Osteoblast (primary cell): Measurements from ENCODE around the gene GFOD1. TPM values are rescaled to one million over a fixed set of nuclear protein-coding genes. Genes with fewer than 3 reads are reported as not detected.

Experiments
- DNase-seq: peaks from one replicate; pipeline ENCODE4 v3.0.0; 2011; ENCODE audit warnings: low spot score, mixed read lengths; ENCODE audit not compliant: insufficient read length; ENCODE audit errors: missing footprints
- H2AFZ ChIP-seq: 2 replicates; pipeline ENCODE4 v1.6.0; 2011; ENCODE audit warnings: mild to moderate bottlenecking, low read length
- H3K27ac ChIP-seq: 2 replicates; pipeline ENCODE4 v1.5.1; 2011; ENCODE audit warnings: mild to moderate bottlenecking, low read depth, low read length, moderate library complexity
- H3K27me3 ChIP-seq: 2 replicates; pipeline ENCODE4 v1.6.0; 2012; ENCODE audit warnings: mild to moderate bottlenecking, control low read depth, inconsistent platforms, low read length, moderate library complexity; ENCODE audit not compliant: insufficient read depth
- H3K36me3 ChIP-seq: 2 replicates; pipeline ENCODE4 v1.5.1; 2011; ENCODE audit warnings: mild to moderate bottlenecking, low read length, control low read depth, moderate library complexity; ENCODE audit not compliant: insufficient read depth
- H3K4me1 ChIP-seq: 2 replicates; pipeline ENCODE4 v1.5.1; 2011; ENCODE audit warnings: mild to moderate bottlenecking, low read length, control low read depth, moderate library complexity; ENCODE audit not compliant: insufficient read depth
- H3K4me2 ChIP-seq: 2 replicates; pipeline ENCODE4 v1.6.0; 2011; ENCODE audit warnings: mild to moderate bottlenecking, low read length; ENCODE audit not compliant: insufficient read depth
- H3K4me3 ChIP-seq: fragments of 200-600 bp; sonication (generic); 3 replicates; pipeline ENCODE4 v1.5.1; 2012; ENCODE audit warnings: mild to moderate bottlenecking, low read length, inconsistent platforms; ENCODE audit not compliant: insufficient read depth
- H3K79me2 ChIP-seq: 2 replicates; pipeline ENCODE4 v1.6.0; 2012; ENCODE audit warnings: mild to moderate bottlenecking, low read length, control low read depth, inconsistent platforms; ENCODE audit not compliant: insufficient read depth
- H3K9me3 ChIP-seq: 2 replicates; pipeline ENCODE4 v1.5.1; 2011; ENCODE audit warnings: low read depth, low read length, control low read depth
- H4K20me1 ChIP-seq: 2 replicates; pipeline ENCODE4 v1.6.0; 2012; ENCODE audit warnings: mild to moderate bottlenecking, low read length, control low read depth; ENCODE audit not compliant: insufficient read depth
- total RNA-seq: library from RNA; depleted of rRNA; stranded (reverse); fragments of >200 nt; gene quantifications from 2 replicates; pipeline ENCODE4 v1.2.3, GENCODE V29; 2012
- TF ChIP-seq, protein P1 (sequence below): IDR thresholded peaks from 2 replicates; pipeline ENCODE4 v1.5.1; 2011; ENCODE audit warnings: mild to moderate bottlenecking, low read depth, low read length, moderate library complexity; ENCODE audit errors: extremely low read depth

GFOD1 gene
- total RNA-seq, 1 donor, result 3.6 TPM

DNA sequence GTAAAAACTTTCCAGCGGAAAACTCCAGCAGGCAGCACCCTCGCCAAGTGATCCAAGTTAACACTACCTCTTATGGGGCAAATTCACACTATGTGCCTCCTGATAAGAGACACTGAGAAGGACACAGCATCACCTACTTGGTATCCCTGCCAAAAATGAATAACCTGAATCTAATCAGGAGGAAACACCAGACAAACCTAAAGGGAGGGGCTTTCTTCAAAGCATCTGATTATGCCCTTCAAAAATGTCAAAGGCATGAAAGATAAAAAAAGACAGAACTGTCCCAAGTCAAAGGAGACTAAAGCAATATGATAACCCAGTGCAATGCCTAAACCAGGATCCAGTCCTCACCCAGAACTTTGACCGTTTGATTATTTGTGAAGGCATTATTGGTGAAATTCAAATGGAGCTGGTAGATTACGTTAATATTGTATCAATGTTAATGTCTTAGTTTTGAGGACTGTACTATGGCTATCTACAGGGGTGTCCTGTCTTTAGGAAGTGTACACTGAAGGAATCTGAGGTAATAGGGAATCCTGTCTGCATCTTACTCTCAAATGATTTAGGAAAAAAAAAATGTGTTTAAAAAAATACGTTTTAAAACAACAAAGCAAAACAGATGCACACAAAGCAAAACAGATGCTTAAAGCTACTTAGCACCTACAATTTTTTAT lies 167.4 kb downstream of the GFOD1 start:
- TF ChIP-seq, protein P1, sequence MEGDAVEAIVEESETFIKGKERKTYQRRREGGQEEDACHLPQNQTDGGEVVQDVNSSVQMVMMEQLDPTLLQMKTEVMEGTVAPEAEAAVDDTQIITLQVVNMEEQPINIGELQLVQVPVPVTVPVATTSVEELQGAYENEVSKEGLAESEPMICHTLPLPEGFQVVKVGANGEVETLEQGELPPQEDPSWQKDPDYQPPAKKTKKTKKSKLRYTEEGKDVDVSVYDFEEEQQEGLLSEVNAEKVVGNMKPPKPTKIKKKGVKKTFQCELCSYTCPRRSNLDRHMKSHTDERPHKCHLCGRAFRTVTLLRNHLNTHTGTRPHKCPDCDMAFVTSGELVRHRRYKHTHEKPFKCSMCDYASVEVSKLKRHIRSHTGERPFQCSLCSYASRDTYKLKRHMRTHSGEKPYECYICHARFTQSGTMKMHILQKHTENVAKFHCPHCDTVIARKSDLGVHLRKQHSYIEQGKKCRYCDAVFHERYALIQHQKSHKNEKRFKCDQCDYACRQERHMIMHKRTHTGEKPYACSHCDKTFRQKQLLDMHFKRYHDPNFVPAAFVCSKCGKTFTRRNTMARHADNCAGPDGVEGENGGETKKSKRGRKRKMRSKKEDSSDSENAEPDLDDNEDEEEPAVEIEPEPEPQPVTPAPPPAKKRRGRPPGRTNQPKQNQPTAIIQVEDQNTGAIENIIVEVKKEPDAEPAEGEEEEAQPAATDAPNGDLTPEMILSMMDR, result no peak
- Histone ChIP-seq H4K20me1 (no peaks in the 10 kb centered on the region), H3K79me2 (no peaks in the 10 kb centered on the region), H3K4me3 (no peak overlapping the region), H2AFZ (no peak overlapping the region), H3K36me3 (peaks cover 80% of the 10 kb centered on the region), H3K4me2 (no peak overlapping the region), H3K4me1 (no peaks in the 10 kb centered on the region), H3K9me3 (no peaks in the 10 kb centered on the region), H3K27me3 (no peaks in the 10 kb centered on the region), H3K27ac (no peak overlapping the region)
- no peak for DNase-seq

DNA sequence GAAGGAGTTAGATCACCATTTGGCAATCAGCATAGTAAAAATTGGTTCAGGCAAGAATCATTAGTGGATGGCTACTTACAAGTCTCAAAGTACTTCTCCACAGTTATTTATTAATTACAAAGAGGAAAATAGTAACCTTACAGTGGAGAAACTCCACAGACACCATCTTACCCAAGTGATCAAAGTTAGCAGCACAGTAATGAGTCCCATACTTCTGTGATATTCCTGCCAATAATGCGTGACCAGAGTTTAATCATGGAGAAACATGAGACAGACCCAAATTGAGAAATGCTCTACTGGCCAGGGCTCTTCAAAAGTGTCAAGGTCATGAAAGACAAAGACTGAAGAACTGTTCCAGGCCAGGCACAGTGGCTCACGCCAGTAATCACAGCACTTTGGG lies 168.6 kb downstream of the GFOD1 start:
- H3K27ac ChIP-seq, result no peak overlapping the region
- H3K4me1 ChIP-seq, result no peaks in the 10 kb centered on the region
- H3K79me2 ChIP-seq, result no peaks in the 10 kb centered on the region
- DNase-seq, result no peak
- no peaks in the 10 kb centered on the region for H3K27me3 ChIP-seq
- H2AFZ ChIP-seq, result no peak overlapping the region
- H3K4me2 ChIP-seq, result no peak overlapping the region
- H4K20me1 ChIP-seq, result no peaks in the 10 kb centered on the region
- H3K36me3 ChIP-seq, result peaks cover 85% of the 10 kb centered on the region
- TF ChIP-seq, protein P1, result no peak
- H3K4me3 ChIP-seq, result no peak overlapping the region
- H3K9me3 ChIP-seq, result no peaks in the 10 kb centered on the region

DNA sequence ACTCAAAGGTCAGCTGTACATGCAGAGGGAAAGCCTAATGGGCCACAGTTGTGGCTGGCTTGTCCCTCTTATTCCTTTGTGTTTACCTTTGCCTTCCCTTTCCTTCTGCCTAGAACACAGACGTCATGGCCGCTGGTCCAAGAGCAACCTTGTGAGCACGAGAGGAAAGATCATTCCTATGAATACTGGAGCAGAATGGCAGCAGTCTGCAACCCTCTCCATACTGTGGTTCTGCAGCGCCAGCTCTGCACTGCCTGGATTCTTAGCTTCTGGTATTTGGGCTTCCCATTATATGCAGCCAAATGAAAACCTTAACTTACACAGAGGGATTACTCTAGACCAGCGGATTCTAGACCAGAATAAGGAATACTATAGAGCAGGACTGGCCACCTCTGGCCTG lies 171.5 kb downstream of the GFOD1 start:
- peaks cover 66% of the 10 kb centered on the region for H3K36me3 ChIP-seq
- H3K27ac ChIP-seq, result no peak overlapping the region
- no peaks in the 10 kb centered on the region for H3K9me3 ChIP-seq
- no peak overlapping the region for H3K4me2 ChIP-seq
- H3K79me2 ChIP-seq, result no peaks in the 10 kb centered on the region
- H3K4me1 ChIP-seq, result no peaks in the 10 kb centered on the region
- H4K20me1 ChIP-seq, result no peaks in the 10 kb centered on the region
- DNase-seq, result no peak
- H3K27me3 ChIP-seq, result no peaks in the 10 kb centered on the region
- TF ChIP-seq, protein P1, result no peak
- no peak overlapping the region for H3K4me3 ChIP-seq
- H2AFZ ChIP-seq, result no peak overlapping the region

DNA sequence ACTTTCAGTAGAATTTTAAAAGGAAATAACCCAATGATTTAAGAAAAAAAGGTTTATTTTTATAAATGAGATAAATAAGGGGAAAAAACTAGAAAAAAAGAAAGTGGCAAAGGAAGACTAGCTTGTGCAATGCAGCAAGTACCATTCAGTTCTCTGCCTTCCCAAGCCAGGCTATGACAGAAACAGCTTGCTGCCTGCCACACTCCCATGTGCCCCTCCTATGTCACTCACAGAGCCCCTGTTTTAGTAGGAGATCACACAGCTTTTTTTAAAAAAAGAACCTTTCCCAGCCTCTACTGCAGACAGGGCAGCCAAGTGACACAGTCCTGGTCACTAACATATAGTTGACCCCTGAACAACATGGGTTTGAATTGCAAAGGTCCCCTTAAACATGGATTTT lies 172.6 kb downstream of the GFOD1 start:
- H3K27ac ChIP-seq, result no peak overlapping the region
- no peak for DNase-seq
- H3K27me3 ChIP-seq, result no peaks in the 10 kb centered on the region
- H2AFZ ChIP-seq, result no peak overlapping the region
- TF ChIP-seq, protein P1, result no peak
- H3K4me3 ChIP-seq, result no peak overlapping the region
- no peaks in the 10 kb centered on the region for H3K4me1 ChIP-seq
- no peaks in the 10 kb centered on the region for H4K20me1 ChIP-seq
- H3K79me2 ChIP-seq, result no peaks in the 10 kb centered on the region
- no peaks in the 10 kb centered on the region for H3K9me3 ChIP-seq
- H3K4me2 ChIP-seq, result no peak overlapping the region
- H3K36me3 ChIP-seq, result peaks cover 55% of the 10 kb centered on the region
